Occipital lobe (tissue), 2 donors: ENCODE data around the gene COQ2. TPM values are rescaled to one million over a fixed set of nuclear protein-coding genes. Genes with fewer than 3 reads are reported as not detected.
"Not testable (repeated sequence)": the region's sequence is repeated elsewhere in the genome, so short reads cannot be mapped to it uniquely, and the experiment has no call there.

Experiments used
- DNase-seq: peaks from one replicate; lab custom pipeline; 2025; lab: John Stamatoyannopoulos, UW
- total RNA-seq: library from RNA; depleted of rRNA; stranded (reverse); fragments of >200 nt; gene quantifications from one replicate; pipeline ENCODE4 v1.2.3, GENCODE V29; 2014

COQ2 gene
- total RNA-seq, result 13.4 TPM

DNA sequence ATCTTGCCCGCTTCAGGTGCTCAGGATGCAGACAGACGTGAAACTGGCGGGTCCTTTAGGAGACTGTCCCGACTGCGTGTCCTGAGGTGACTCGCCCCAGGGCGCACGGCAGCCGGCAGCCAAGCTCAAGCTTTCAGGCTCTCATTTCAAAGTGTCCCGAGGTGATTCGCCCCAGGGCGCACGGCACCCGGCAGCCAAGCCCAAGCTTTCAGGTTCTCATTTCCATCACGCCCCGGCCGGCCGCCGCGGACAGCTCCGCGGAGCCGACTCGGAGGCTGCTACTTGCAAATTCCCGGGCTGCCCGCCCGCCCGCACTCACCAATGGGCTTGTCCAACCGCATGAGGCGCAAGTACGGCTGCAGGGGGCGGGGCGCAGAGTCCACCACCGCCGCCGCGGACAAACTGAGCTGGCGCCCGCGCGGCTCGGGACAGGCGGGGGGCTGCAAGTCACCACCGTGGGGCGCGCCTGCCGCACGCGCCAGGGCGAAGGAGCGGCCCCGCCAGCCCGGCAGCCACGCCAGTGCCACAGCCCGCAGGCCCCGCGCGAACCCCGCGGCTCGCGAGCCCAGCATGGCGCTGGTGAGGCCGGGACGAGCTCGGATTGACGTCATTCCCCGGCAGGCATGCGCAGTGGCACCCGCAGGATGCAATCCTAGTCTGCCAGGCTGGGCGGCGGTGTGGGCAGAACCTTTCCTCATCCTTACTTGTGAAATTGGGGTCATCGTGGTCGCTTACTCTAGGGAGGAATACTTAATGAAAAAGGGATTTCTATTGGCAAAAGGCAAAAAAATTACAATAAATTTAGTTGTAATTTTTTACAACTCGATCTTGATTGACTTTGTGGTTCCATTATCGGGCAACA, at the start of gene COQ2:
COQ2 (minus strand) TSS at position 606 of the 862 bp plus-strand sequence; CDS start at position 572, 34 bp downstream.
- DNase-seq, result peak; percentile 93

- no peak for DNase-seq
Measured at GRCh38 chr4:83331956-83332355, 47.4 kb upstream of the COQ2 start.

- no peak for DNase-seq
Measured at GRCh38 chr4:83329521-83330110, 45.0 kb upstream of the COQ2 start.

- no peak for DNase-seq
Measured at GRCh38 chr4:83328521-83329187, 44.1 kb upstream of the COQ2 start.

DNA sequence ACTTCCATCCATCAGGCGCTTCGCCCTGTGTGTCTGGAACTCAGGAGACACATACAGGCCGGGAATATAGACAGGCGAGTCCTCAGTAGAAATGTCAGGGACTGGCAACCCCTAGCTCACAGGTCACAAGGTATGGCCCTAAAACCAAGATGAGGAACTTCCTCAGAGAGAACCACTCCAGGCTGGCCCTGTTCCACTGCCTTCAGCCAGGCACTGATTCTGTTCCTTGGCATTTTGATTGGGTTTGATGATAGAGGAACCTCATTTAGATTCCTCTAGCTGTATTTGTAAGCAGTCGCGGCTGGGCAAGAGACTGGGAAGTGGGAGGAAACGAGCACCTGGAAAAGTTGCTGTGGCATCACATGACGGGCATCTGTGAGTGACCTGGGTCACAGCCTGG, 41.9 kb upstream of the COQ2 start:
- no peak for DNase-seq

GRCh38 chr4:83325306-83325705, 40.7 kb upstream of the COQ2 start:
- not testable (repeated sequence) for DNase-seq

DNA sequence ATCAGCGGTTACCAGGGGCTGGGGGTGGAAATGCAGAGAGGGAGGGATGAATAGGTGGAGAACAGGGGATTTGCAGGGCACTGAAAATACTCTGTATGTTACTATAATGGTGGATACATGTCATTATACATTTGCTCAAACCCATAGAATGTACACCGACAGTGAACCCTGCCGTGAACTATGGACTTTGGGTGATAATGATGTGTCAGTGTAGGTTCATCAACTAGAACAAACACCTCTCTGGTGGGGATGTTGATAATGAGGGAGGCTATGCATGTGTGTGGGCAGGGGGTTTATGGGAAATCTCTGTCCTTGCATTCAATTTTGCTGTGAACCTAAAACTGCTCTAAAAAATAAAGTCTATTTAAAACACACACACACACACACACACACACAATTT, 38.5 kb upstream of the COQ2 start:
- no peak for DNase-seq

DNA sequence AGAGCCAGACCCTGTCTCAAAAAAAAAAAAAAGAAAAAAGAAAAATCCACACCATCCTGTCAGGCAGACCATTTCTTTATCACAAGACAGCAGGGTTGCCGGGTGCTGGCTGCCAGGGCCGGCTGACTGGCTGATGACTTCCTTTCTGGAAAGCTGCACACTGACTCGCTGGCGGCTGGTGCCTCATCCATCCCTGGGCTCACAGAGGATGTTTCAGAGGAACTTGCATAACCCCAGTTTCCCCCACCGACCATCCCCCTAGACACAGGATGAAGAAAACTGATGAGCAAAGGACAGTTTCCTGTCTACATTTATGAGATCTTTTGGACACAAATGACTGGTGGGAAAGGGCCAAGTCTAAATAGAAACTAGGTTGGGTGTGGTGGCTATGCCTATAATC, 36.0 kb upstream of the COQ2 start:
- no peak for DNase-seq

- DNase-seq, result no peak
Measured at GRCh38 chr4:83318666-83319065, 34.1 kb upstream of the COQ2 start.

DNA sequence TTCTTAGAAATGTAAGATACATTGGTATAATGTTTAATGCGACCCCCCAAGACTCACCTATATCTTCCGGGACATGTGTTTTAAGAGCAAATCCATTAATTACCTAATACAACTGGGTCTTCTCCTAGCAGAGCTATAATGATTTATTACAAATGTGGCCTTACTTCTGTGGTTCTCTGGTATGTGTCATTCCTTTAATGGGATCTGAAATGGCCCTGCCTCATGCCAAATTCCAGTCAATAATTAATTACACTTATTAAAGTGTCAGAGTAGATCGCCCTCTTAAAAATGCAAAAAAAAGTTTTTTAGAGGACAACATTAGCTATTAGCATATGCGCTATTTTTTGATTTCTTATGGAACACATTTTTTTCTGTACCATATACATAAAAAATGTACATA, 33.1 kb upstream of the COQ2 start:
- no peak for DNase-seq

GRCh38 chr4:83316459-83317165, 32.0 kb upstream of the COQ2 start:
- DNase-seq, result no peak

GRCh38 chr4:83315341-83315870, 30.8 kb upstream of the COQ2 start:
- DNase-seq, result no peak

GRCh38 chr4:83308672-83309071, 24.1 kb upstream of the COQ2 start:
- no peak for DNase-seq

- DNase-seq, result no peak
Measured at GRCh38 chr4:83307920-83308319, 23.3 kb upstream of the COQ2 start.

DNA sequence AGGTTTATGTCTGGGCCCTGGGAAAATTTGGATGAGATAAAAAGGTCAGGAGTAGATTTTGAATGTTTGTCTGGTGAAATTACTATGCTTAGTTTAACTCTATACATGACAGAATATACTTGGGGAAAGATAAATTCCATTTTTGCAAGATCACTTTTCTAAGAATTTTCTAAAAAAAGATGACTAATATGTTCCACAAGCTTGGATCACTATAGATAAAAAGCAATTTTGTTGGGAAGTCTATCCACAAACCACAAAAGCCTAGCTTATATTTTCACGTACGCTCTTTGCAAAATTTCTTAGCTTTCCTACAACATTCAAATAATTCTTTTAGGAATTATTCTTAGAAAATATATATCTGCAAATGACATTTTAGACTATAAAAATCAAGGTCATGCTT, 20.6 kb upstream of the COQ2 start:
- DNase-seq, result no peak

- no peak for DNase-seq
Measured at GRCh38 chr4:83297548-83298260, 13.1 kb upstream of the COQ2 start.

DNA sequence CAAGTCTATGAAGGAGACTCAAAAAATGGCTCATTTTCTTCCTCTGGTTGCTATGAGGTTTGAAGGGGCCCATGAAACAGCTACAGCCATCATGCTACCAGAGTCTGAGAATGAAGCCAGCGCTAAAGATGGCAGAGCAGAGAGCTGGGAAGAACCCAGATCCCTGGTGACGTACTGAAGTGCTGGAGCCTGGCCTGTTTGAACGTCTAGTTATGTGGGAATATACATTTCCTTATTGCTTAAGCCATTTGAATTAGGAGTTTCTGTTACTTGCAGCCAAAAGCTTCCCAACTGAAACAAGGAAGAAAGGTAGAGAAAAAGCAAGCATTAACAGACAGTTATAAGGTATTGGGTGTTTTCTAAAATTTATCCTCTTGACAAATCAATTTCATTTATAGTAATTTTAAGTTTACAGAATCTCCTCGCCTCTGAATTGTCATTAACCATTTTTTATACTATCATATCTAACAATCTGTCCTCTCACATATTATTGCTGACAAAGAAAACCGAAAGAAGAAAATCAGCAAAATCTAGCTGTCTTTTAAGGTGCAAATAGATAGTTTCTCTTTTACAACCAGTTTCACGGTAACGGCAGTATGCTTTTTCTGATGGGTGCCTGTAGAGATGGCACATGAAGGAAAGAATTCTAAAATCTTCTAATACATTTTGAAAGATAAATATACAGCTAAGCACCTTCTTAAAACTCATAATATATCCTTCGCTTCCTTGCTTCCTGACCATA, 8.9 kb upstream of the COQ2 start:
- no peak for DNase-seq

- not testable (repeated sequence) for DNase-seq
Measured at GRCh38 chr4:83290059-83290774, 5.6 kb upstream of the COQ2 start.

- DNase-seq, result not testable (repeated sequence)
Measured at GRCh38 chr4:83288381-83288780, 3.8 kb upstream of the COQ2 start.

GRCh38 chr4:83285055-83285407, 433 bp upstream of the COQ2 start:
- no peak for DNase-seq
